ENCODE results near the gene CXCL16. TPM values are rescaled to one million over a fixed set of nuclear protein-coding genes. Genes with fewer than 3 reads are reported as not detected.
A peak's percentile ranks its signal among the peaks of the same experiment; 100 is the strongest.

CXCL16 gene
- total and polyA plus RNA-seq, 2 of the 13 experiments (the other 11 are each of a cell fraction or from before 2014, with no cell fraction given): 9.4 to 101 TPM

DNA sequence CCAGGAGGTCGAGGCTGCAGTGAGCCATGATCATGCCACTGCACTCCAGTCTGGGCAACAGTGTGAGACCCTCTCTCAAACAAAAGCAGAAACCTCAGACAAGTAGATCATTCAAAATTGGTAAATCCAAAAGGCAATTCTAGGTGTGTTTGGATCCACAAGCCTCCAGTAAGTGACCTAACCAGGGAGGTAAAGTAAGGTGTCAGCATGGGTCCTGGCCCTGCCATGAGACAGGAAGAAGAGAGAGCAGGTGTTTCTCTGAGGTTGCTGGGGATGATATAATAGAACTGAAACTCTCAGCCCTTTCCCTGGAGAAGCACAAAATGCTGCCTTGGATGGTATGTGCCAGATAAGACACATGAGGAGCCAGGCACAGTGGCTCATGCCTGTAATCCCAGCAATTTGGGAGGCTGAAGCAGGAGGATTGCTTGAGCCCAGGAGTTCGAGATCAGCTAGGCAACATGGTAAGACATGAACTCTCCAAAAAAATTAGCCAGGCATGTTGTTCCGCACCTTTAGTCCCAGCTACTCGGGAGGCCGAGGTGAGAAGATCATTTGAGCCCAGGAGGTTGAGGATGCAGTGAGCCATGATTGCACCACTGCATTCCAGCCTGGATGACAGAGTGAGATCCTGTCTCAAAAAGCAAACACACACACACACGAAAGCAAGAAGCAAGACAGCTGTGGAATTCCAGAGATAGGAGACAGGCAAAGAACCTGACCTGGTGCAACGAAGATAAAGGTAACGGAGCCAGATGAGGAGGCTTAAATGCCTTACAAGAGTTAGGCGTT, 38.4 kb upstream of the CXCL16 start (continued):
- TF ChIP-seq, protein P1, sequence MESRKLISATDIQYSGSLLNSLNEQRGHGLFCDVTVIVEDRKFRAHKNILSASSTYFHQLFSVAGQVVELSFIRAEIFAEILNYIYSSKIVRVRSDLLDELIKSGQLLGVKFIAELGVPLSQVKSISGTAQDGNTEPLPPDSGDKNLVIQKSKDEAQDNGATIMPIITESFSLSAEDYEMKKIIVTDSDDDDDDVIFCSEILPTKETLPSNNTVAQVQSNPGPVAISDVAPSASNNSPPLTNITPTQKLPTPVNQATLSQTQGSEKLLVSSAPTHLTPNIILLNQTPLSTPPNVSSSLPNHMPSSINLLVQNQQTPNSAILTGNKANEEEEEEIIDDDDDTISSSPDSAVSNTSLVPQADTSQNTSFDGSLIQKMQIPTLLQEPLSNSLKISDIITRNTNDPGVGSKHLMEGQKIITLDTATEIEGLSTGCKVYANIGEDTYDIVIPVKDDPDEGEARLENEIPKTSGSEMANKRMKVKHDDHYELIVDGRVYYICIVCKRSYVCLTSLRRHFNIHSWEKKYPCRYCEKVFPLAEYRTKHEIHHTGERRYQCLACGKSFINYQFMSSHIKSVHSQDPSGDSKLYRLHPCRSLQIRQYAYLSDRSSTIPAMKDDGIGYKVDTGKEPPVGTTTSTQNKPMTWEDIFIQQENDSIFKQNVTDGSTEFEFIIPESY (CRISPR knock-in tag; IDR thresholded peaks at IDR 0.05): peak; percentile 68; the same call in 1 of the 2 replicates
- TF ChIP-seq ZNF747 (CRISPR knock-in tag; IDR thresholded peaks at IDR 0.05; ENCODE audit: borderline replicate concordance) (no peak), HES4 (CRISPR knock-in tag; IDR thresholded peaks at IDR 0.05; ENCODE audit: borderline replicate concordance) (no peak), ZNF337 (CRISPR knock-in tag; IDR thresholded peaks at IDR 0.05; ENCODE audit: borderline replicate concordance, low read depth) (no peak), ZNF256 (CRISPR knock-in tag; conservative IDR thresholded peaks at IDR 0.05) (no peak; the same call in 1 of the 2 replicates), GLI4 (CRISPR knock-in tag; IDR thresholded peaks at IDR 0.05; ENCODE audit: borderline replicate concordance) (no peak), ZNF180 (CRISPR knock-in tag; IDR thresholded peaks at IDR 0.05; ENCODE audit: borderline replicate concordance, low read depth) (no peak), ZNF263 (CRISPR knock-in tag; IDR thresholded peaks at IDR 0.05) (peak; percentile 58; the same call in 1 of the 2 replicates), ZNF205 (CRISPR knock-in tag; IDR thresholded peaks at IDR 0.05) (peak; percentile 95), ATRX (CRISPR knock-in tag; IDR thresholded peaks at IDR 0.05; ENCODE audit: borderline replicate concordance) (no peak), KLF6 (CRISPR knock-in tag; IDR thresholded peaks at IDR 0.05) (no peak; the same call in 1 of the 2 replicates), DR1 (CRISPR knock-in tag; IDR thresholded peaks at IDR 0.05) (no peak), IKZF4 (CRISPR knock-in tag; IDR thresholded peaks at IDR 0.05; ENCODE audit: borderline replicate concordance, low read depth, not compliant biosample characterization) (peak; percentile 24), TEAD3 (CRISPR knock-in tag; optimal IDR thresholded peaks at IDR 0.05; ENCODE audit: borderline replicate concordance) (peak; percentile 100), SIN3B (IDR thresholded peaks at IDR 0.05; ENCODE audit: low read length) (no peak), HNRNPK (IDR thresholded peaks at IDR 0.05; ENCODE audit: low read depth, low read length, poor library complexity, severe bottlenecking) (no peak), TAF1 (CRISPR knock-in tag; IDR thresholded peaks at IDR 0.05) (no peak), CBFB (CRISPR knock-in tag; IDR thresholded peaks at IDR 0.05) (peak; percentile 83; the same call in 1 of the 2 replicates), IRX3 (CRISPR knock-in tag; IDR thresholded peaks at IDR 0.05; ENCODE audit: borderline replicate concordance, low read depth) (no peak), ZNF614 (CRISPR knock-in tag; IDR thresholded peaks at IDR 0.05; ENCODE audit: borderline replicate concordance) (peak; percentile 72; the same call in 1 of the 2 replicates), XRCC5 (optimal IDR thresholded peaks at IDR 0.05; ENCODE audit: low read length) (no peak), MTA3 (CRISPR knock-in tag; IDR thresholded peaks at IDR 0.05) (no peak), ZNF331 (CRISPR knock-in tag; IDR thresholded peaks at IDR 0.05) (peak; percentile 77; the same call in 1 of the 2 replicates), GABPB1 (CRISPR knock-in tag; IDR thresholded peaks at IDR 0.05) (peak; percentile 38; the same call in 1 of the 2 replicates), ZNF224 (CRISPR knock-in tag; IDR thresholded peaks at IDR 0.05) (no peak), ZNF274 (CRISPR knock-in tag; IDR thresholded peaks at IDR 0.05) (no peak), ZNF7 (CRISPR knock-in tag; IDR thresholded peaks at IDR 0.05) (no peak), ZNF383 (CRISPR knock-in tag; IDR thresholded peaks at IDR 0.05; ENCODE audit: borderline replicate concordance) (no peak), ZNF430 (CRISPR knock-in tag; IDR thresholded peaks at IDR 0.05) (0 out of 2 replicates have a peak, but pooled peaks have one; percentile 10)

Data from HepG2 (cell line).